Measurements from ENCODE around the gene MIF4GD. TPM values are rescaled to one million over a fixed set of nuclear protein-coding genes. Genes with fewer than 3 reads are reported as not detected.
A peak's percentile ranks its signal among the peaks of the same experiment; 100 is the strongest.

Gene MIF4GD
- total RNA-seq, 2 donors from 2014 or later = 18.5 to 19.2 TPM

DNA sequence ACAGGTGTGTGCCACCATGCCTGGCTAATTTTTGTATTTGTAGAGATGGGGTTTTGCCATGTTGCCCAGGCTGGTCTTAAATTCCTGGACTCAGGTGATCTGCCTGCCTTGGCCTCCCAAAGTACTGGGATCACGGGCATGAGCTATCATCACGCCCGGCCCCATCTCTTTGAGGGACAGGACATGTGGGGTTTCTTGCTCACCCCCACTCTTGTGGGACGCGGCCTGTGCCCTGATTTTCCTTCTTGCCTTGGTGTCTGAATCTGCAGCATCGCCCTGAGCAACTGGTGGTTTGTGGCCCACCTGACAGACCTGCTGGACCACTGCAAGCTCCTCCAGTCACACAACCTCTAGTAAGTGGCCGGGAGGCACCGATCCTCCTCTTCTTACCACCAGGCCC, 40.0 kb downstream of the MIF4GD start:
- Histone ChIP-seq H3K9ac (ENCODE audit: low read depth in 2 of 2, low read length in 2 of 2) (no peak overlapping the region), H3K4me3 (no peak overlapping the region), H3K27me3 (no peaks in the 10 kb centered on the region), H3K27ac (no peak overlapping the region), H3K9me3 (no peaks in the 10 kb centered on the region), H3K36me3 (no peaks in the 10 kb centered on the region), H3K4me1 (no peaks in the 10 kb centered on the region)
- intact Hi-C loops (cut with DNase I) = no loop called here
- DNase-seq = no peak
- TF ChIP-seq, protein P1, sequence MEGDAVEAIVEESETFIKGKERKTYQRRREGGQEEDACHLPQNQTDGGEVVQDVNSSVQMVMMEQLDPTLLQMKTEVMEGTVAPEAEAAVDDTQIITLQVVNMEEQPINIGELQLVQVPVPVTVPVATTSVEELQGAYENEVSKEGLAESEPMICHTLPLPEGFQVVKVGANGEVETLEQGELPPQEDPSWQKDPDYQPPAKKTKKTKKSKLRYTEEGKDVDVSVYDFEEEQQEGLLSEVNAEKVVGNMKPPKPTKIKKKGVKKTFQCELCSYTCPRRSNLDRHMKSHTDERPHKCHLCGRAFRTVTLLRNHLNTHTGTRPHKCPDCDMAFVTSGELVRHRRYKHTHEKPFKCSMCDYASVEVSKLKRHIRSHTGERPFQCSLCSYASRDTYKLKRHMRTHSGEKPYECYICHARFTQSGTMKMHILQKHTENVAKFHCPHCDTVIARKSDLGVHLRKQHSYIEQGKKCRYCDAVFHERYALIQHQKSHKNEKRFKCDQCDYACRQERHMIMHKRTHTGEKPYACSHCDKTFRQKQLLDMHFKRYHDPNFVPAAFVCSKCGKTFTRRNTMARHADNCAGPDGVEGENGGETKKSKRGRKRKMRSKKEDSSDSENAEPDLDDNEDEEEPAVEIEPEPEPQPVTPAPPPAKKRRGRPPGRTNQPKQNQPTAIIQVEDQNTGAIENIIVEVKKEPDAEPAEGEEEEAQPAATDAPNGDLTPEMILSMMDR (IDR thresholded peaks at IDR 0.05) = no peak

DNA sequence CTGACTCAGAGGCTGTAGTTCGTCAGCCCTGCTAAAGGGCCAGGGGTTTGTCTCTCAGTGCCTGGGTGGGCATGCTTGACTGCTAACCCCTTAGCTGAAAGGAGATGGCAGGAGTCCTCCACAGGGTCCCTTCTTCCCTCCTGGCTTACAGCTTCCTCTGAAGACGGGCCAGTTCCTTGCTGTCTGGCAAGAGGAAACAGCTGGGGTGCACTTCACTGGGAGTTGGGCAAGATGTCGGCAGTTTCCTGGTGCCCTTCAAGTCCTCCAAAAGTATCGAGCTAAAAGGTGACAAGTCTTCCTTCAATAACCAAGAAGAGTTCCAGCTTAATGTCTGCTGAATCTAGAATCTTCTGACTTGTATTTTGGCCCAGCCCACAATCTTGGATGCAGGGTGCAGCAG, 42.2 kb downstream of the MIF4GD start:
- TF ChIP-seq, protein P1 (IDR thresholded peaks at IDR 0.05) = no peak

DNA sequence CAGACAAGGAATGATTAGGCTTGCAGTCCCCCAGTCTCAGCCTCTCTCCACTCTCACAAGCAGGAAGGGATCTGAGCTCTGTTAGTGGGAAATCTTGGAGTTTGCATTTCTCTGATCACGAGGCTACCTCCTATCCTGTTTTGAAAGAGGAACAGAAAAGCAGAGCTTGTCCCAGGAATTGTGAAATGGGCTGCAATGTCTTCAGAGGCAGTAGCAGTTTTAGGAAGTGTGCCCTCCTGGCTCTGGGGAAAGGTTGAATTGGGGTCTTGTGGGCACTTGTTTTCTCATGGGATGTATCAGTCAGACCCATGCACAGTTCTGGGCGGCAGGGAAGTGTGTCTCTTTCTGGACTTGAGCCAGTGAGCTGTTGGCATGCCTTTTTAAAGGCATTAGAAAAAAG, 42.7 kb downstream of the MIF4GD start:
- Histone ChIP-seq H3K9me3 (no peaks in the 10 kb centered on the region), H3K36me3 (peaks cover 8% of the 10 kb centered on the region), H3K4me3 (no peak overlapping the region), H3K4me1 (no peaks in the 10 kb centered on the region), H3K9ac (ENCODE audit: low read depth in 2 of 2, low read length in 2 of 2) (peak overlapping the region in 1 of 2 donors; percentile 36), H3K27me3 (no peaks in the 10 kb centered on the region), H3K27ac (no peak overlapping the region)
- intact Hi-C loops (cut with DNase I) = no loop called here
- TF ChIP-seq, protein P1 (IDR thresholded peaks at IDR 0.05) = no peak
- no peak for DNase-seq

More for the DNA sequence above, 42.2 kb downstream of the MIF4GD start:
- Histone ChIP-seq H3K27me3 (no peaks in the 10 kb centered on the region), H3K27ac (no peak overlapping the region), H3K4me1 (no peaks in the 10 kb centered on the region), H3K9me3 (no peaks in the 10 kb centered on the region), H3K4me3 (no peak overlapping the region), H3K9ac (ENCODE audit: low read depth in 2 of 2, low read length in 2 of 2) (peak overlapping the region in 1 of 2 donors; percentile 36), H3K36me3 (peaks cover 8% of the 10 kb centered on the region)
- no peak for DNase-seq
- intact Hi-C loops (cut with DNase I) = no loop called here

DNA sequence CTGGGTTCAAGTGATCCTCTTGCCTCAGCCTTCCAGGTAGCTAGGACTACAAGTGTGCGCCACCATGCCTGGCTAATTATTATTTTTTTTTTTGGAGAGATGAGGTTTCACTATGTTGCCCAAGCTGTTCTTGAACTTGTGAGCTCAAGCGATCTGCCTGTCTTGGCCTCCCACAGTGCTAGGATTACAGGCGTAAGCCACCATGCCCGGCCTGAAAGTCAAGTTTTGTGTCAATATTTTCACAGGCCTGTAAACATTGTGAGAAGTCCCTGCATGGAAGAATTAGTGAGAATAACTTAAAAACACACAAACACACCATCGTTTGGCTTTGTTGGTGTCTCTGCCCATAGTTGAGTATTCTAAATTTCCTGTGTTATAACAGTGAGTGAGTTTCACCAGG, 43.3 kb downstream of the MIF4GD start:
- no peak for DNase-seq
- H3K4me1 ChIP-seq = no peaks in the 10 kb centered on the region
- H3K36me3 ChIP-seq = peaks cover 8% of the 10 kb centered on the region
- H3K9ac ChIP-seq (ENCODE audit: low read depth in 2 of 2, low read length in 2 of 2) = no peak overlapping the region
- intact Hi-C loops (cut with DNase I) = no loop called here
- no peaks in the 10 kb centered on the region for H3K9me3 ChIP-seq
- H3K4me3 ChIP-seq = no peak overlapping the region
- no peaks in the 10 kb centered on the region for H3K27me3 ChIP-seq
- TF ChIP-seq, protein P1 (IDR thresholded peaks at IDR 0.05) = no peak
- no peak overlapping the region for H3K27ac ChIP-seq

DNA sequence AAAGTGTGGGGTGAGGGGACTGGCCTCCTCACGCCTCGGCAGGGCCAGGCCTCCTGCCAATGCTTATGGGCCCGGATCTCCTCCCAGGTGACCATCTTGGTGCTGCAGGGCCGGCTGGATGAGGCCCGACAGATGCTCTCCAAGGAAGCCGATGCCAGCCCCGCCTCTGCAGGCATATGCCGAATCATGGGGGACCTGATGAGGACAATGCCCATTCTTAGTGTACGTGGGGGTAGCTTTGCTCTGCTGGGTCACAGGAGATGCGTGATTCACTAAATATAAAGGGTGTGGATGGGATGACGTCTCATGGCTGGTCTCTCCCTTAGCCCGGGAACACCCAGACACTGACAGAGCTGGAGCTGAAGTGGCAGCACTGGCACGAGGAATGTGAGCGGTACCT, 46.0 kb downstream of the MIF4GD start:
- intact Hi-C loops (cut with DNase I) = no loop called here
- no peak for DNase-seq
- no peaks in the 10 kb centered on the region for H3K9me3 ChIP-seq
- H3K9ac ChIP-seq (ENCODE audit: low read depth in 2 of 2, low read length in 2 of 2) = no peak overlapping the region
- TF ChIP-seq, protein P1 (IDR thresholded peaks at IDR 0.05) = no peak
- H3K27me3 ChIP-seq = no peaks in the 10 kb centered on the region
- no peaks in the 10 kb centered on the region for H3K4me1 ChIP-seq
- peaks cover 8% of the 10 kb centered on the region for H3K36me3 ChIP-seq
- no peak overlapping the region for H3K4me3 ChIP-seq
- H3K27ac ChIP-seq = no peak overlapping the region

DNA sequence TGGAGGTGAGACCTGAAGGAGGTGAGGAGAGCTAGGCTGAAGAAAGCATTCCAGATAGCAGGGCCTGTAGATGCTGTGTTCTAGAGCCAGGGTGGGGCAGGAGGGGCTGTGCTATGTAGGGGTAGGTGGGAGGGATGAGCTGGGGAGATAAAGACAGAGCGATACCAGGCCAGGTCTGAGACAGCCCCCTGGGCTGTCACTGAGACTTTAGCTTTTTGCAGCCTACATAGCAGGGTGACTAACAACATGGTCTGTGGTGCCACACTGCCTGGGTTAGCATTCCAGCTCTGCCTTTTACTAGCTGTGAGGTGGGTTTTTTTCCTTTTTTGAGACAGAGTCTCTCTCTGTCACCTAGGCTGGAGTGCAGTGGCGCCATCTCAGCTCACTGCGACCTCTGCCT, 51.2 kb downstream of the MIF4GD start:
- Histone ChIP-seq H3K4me3 (no peak overlapping the region), H3K27me3 (no peaks in the 10 kb centered on the region), H3K27ac (no peak overlapping the region), H3K4me1 (no peaks in the 10 kb centered on the region), H3K9me3 (no peaks in the 10 kb centered on the region), H3K36me3 (no peaks in the 10 kb centered on the region), H3K9ac (ENCODE audit: low read depth in 2 of 2, low read length in 2 of 2) (no peak overlapping the region)
- no peak for DNase-seq
- intact Hi-C loops (cut with DNase I) = no loop called here
- TF ChIP-seq, protein P1 (IDR thresholded peaks at IDR 0.05) = no peak

Data from colonic mucosa (tissue), 4 donors.